Thoracic aorta (tissue), 2 donors: ENCODE data around the gene DCDC2. TPM values are rescaled to one million over a fixed set of nuclear protein-coding genes. Genes with fewer than 3 reads are reported as not detected.
"Not testable (repeated sequence)": the region's sequence is repeated elsewhere in the genome, so short reads cannot be mapped to it uniquely, and the experiment has no call there.

Experiments
- ATAC-seq: fragments of 150-250 bp; one replicate; pipeline ENCODE4 v1.8.0; 2017; ENCODE audit warnings: low read depth; ENCODE audit not compliant: insufficient number of reproducible peaks, low FRiP score
- DNase-seq: peaks from one replicate; pipeline ENCODE4 v3.0.0-alpha.2; 2020; ENCODE audit warnings: low spot score
- H3K27ac ChIP-seq, 2 donors: fragments of 200-600 bp; sonication (generic); 1 replicate in 1 of 2; 2 replicates in 1 of 2; pipeline ENCODE4 v1.5.1; 2016; ENCODE audit warnings: mild to moderate bottlenecking in 2 of 2, moderate library complexity in 2 of 2
- H3K27me3 ChIP-seq: fragments of 200-600 bp; sonication (generic); replicated peaks from 2 replicates; pipeline ENCODE4 v1.6.0; 2016; ENCODE audit warnings: mild to moderate bottlenecking; ENCODE audit not compliant: insufficient read depth
- H3K36me3 ChIP-seq: fragments of 200-600 bp; sonication (generic); one replicate; pipeline ENCODE4 v1.5.1; 2016
- H3K4me1 ChIP-seq, 2 donors: fragments of 200-600 bp; sonication (generic); 1 replicate in 1 of 2; 2 replicates in 1 of 2; pipeline versions ENCODE4 v1.5.1 to v1.6.0; 2016; ENCODE audit warnings: low read depth in 2 of 2, mild to moderate bottlenecking in 1 of 2; ENCODE audit not compliant: control insufficient read depth in 1 of 2
- H3K4me3 ChIP-seq: fragments of 200-600 bp; sonication (generic); 2 replicates; pipeline ENCODE4 v1.5.1; 2016; ENCODE audit warnings: mild to moderate bottlenecking
- H3K9me3 ChIP-seq: fragments of 200-600 bp; sonication (generic); 2 replicates; pipeline ENCODE4 v1.5.1; 2016
- CTCF ChIP-seq: fragments of 200-600 bp; sonication (generic); IDR thresholded peaks from one replicate; pipeline ENCODE4 v1.5.1; 2019; ENCODE audit warnings: antibody characterized with exemption
- total RNA-seq, 2 donors: library from RNA; depleted of rRNA; stranded (reverse); fragments of >200 nt; gene quantifications; one replicate each; pipeline versions ENCODE4 v1.1.0 to v1.2.3, GENCODE V29; 2016

The DCDC2 gene
- total RNA-seq, 2 donors from 2014 or later: not detected

GRCh38 chr6:24325978-24326377, 31.9 kb downstream of the DCDC2 start:
- Histone ChIP-seq H3K4me1 (no peaks in the 10 kb centered on the region), H3K27ac (no peak overlapping the region), H3K9me3 (no peaks in the 10 kb centered on the region), H3K4me3 (no peak overlapping the region), H3K27me3 (no peaks in the 10 kb centered on the region), H3K36me3 (no peaks in the 10 kb centered on the region)
- DNase-seq (no peak), ATAC-seq (no peak)
- TF ChIP-seq CTCF: no peak

- Histone ChIP-seq H3K36me3 (no peaks in the 10 kb centered on the region), H3K27me3 (no peaks in the 10 kb centered on the region), H3K9me3 (no peaks in the 10 kb centered on the region), H3K4me3 (no peak overlapping the region), H3K27ac (no peak overlapping the region), H3K4me1 (no peaks in the 10 kb centered on the region)
- no peak for DNase-seq
- TF ChIP-seq CTCF: no peak
- ATAC-seq: no peak
These were observed 33.2 kb downstream of the DCDC2 start for GRCh38 chr6:24324617-24325016.

GRCh38 chr6:24323632-24324337, 34.1 kb downstream of the DCDC2 start:
- no peaks in the 10 kb centered on the region for H3K27me3 ChIP-seq
- TF ChIP-seq CTCF: no peak
- H3K4me1 ChIP-seq: no peaks in the 10 kb centered on the region
- no peak overlapping the region for H3K4me3 ChIP-seq
- DNase-seq (no peak), ATAC-seq (no peak)
- H3K36me3 ChIP-seq: no peaks in the 10 kb centered on the region
- H3K27ac ChIP-seq: no peak overlapping the region
- no peaks in the 10 kb centered on the region for H3K9me3 ChIP-seq

- no peaks in the 10 kb centered on the region for H3K27me3 ChIP-seq
- no peak for DNase-seq
- no peaks in the 10 kb centered on the region for H3K9me3 ChIP-seq
- H3K4me1 ChIP-seq: no peaks in the 10 kb centered on the region
- no peak for TF ChIP-seq CTCF
- no peak overlapping the region for H3K27ac ChIP-seq
- no peaks in the 10 kb centered on the region for H3K36me3 ChIP-seq
- H3K4me3 ChIP-seq: no peak overlapping the region
- ATAC-seq: no peak
These were observed 34.9 kb downstream of the DCDC2 start for GRCh38 chr6:24322924-24323323.

- not testable (repeated sequence) for H3K36me3 ChIP-seq, DNase-seq
These were observed 35.4 kb downstream of the DCDC2 start for GRCh38 chr6:24322446-24322845.

More at GRCh38 chr6:24322446-24322845, 35.4 kb downstream of the DCDC2 start:
- H3K4me3 ChIP-seq, H3K4me1 ChIP-seq, H3K9me3 ChIP-seq, H3K27me3 ChIP-seq, H3K27ac ChIP-seq, ATAC-seq: not testable (repeated sequence)
